Germinal center (tissue), 1 donor: ENCODE measurements around the gene PPIL4.
"Not testable (repeated sequence)": the region's sequence is repeated elsewhere in the genome, so short reads cannot be mapped to it uniquely, and the experiment has no call there.

ENCODE experiments used
- DNase-seq: peaks from one replicate; pipeline ENCODE4 v3.0.0; 2012; ENCODE audit warnings: mixed read lengths, low spot score

The PPIL4 gene

GRCh38 chr6:149529650-149530049, 16.2 kb downstream of the PPIL4 start:
- no peak for DNase-seq

DNA sequence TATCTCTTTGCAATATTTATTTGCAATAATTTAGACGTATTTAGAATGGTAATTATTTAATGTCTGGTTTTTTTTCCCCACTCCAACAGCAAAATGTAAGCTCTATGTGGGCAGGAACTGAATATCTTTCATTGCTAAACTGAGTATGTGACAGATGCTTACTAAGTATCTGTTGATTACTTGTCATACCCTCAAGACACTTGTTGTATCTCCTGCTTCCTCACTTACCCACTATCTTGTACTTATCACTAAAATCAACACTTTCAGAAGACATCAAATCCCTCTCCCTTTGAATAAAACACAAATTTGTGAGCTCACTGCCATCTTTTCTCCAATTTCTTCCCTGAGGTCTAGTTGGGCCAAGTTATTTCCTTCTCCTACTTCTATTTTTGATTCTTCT, 30.3 kb downstream of the PPIL4 start:
- DNase-seq, result no peak

GRCh38 chr6:149513915-149514314, 31.9 kb downstream of the PPIL4 start:
- DNase-seq, result no peak

- DNase-seq, result no peak
Measured at GRCh38 chr6:149510793-149511512, 34.9 kb downstream of the PPIL4 start.

DNA sequence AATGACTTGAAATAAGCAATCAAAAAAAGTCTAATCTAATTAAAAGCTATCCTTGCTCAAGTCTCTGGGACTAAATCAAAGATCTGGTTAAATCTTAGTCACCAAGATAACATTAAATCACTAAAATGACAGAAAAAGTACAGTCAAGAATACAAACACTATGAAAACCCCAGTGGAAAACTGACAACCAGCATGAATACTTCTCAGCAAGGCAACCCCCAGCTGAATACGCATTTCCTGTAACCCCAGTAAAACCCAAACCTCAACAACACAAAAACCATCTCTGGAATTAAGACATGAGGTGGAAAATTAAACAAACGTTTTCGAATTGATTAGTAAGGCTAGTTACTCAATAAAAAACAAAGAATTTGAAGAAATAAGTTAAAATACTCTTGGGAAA, 37.4 kb downstream of the PPIL4 start:
- DNase-seq, result no peak

GRCh38 chr6:149503872-149504271, 42.0 kb downstream of the PPIL4 start:
- no peak for DNase-seq

DNA sequence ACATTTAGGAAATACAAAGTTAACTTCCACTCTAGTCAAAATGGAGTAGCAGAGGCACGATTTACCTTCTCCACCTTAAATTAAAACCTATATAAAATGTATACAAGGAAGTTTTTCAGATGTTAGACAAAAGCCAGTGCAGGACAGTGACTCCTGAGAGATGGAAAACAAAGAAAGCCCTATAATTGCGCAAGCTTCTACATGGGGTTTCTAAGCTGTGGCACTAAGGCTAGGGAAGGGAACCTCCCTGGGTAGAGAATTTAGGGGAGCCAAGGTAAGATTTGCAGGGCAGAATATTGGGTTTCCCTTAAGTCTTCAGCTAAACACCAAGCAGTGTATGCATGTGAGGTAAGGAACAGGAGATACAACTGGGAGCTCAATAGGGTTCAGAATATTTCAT, 42.6 kb downstream of the PPIL4 start:
- DNase-seq, result no peak

DNA sequence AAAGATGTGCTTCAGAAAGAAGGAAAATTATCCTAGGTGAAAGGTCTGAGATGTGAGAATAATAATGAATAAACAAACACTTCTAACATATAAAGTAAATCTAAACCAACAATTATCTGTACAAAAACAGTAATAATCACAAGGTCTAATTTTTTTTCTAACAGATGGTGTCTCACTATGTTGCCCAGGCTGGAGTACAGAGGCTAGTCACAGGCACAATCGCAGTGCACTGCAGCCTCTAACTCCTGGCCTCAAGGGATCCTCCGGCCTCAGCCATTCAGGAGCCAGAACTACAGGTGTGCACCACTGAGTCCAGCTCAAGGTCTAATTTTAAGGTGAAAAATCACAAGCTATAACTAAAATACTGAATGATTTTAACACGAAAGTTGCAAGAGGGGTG, 44.1 kb downstream of the PPIL4 start:
- DNase-seq, result no peak

DNA sequence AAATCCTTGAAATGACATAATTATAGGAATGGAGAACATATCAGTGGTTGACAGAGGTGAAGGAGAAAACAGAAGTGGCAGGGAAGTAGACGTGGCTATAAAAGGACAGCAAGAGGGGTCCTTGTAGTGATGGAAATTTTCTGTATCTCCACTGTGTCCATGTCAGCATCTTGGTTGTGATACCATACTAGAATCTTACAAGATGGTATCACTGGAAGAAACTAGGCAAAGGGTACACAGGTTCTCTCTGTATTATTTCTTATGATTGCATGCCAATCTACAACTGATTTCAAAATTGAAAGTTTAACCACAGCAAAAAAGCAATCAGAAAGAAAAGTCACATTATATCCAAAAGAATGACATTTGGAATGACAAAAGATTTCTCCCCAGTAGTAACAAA, 44.6 kb downstream of the PPIL4 start:
- no peak for DNase-seq

DNA sequence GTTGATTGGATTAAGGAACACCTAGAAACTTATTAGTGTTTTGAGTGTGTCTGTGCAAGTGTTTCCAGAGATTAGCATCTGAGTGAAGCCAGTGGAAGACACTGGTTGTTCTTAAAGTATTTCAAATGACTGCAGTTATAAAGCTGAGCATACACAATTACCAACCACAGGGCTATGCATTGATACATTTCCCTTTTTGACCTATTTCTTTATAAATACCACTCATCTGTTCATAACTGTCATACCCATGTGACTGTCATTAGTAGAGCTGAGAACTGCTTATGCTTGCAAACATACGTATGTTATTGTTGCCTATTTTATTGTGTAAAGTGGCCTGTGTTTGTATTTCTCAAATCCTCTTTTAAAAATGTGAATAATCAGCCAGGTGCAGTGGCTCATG, 45.7 kb downstream of the PPIL4 start:
- DNase-seq, result no peak

- no peak for DNase-seq
Measured at GRCh38 chr6:149499066-149499465, 46.8 kb downstream of the PPIL4 start.

DNA sequence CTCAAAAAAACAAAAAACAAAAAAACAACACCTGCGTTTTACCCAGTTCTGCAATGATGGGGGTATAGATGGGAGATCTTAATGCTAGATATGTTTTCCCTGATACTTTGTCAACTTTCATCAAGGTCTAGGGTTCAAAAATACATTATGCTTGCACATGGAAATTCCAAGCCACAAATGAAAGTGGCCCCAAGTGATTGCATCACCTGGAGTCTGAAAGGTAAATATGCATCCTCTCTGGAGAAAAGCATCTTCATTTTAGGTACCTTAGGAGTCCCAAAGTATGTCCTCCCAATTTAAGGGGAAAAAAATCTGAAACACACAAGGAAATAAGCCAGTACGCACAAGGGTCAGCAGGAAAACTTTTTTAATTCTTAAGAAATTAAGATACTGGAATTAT, 48.5 kb downstream of the PPIL4 start:
- no peak for DNase-seq

GRCh38 chr6:149496597-149496996, 49.2 kb downstream of the PPIL4 start:
- DNase-seq, result not testable (repeated sequence)

- not testable (repeated sequence) for DNase-seq
Measured at GRCh38 chr6:149495349-149496016, 50.4 kb downstream of the PPIL4 start.

- DNase-seq, result not testable (repeated sequence)
Measured at GRCh38 chr6:149494810-149495209, 51.0 kb downstream of the PPIL4 start.

- no peak for DNase-seq
Measured at GRCh38 chr6:149493761-149494320, 52.0 kb downstream of the PPIL4 start.

- DNase-seq, result no peak
Measured at GRCh38 chr6:149492798-149493343, 53.0 kb downstream of the PPIL4 start.

DNA sequence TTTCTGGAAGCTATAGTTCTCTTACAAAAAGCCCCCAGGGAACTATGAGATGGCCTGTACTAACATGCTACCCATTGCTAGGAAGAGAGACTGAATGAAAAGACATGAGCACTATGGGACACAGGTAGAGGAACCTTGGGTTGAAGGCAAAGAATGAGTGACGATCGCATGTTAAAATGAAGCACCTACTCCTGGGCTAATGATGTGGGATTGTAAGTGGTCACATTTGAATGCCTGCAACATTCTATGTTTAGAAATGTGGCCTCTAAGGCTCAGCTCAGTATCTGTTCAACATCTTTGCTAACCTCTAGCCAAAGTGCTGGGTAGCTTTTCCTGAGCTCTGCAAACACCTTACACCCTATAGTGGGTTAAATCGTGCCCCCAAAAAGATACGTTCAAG, 55.9 kb downstream of the PPIL4 start:
- DNase-seq, result no peak

DNA sequence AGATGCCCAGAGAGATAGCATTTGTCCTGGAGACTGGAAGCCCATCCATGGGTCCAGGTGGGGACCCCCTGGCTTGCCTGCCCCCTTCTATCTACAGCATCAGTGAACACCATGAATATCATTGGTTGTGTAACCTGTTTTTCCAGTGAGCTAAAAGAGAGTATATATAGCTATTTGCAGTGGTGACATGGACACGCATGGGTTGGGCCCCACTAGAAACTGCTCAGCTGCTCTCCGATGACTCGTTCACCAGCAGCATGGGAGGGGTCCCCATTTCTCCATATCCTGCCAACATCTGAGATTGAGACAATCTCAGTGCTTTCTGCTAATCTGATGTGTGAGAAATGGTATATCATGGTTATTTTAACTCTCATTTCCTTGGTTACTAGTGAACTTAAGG, 57.0 kb downstream of the PPIL4 start:
- DNase-seq, result no peak

DNA sequence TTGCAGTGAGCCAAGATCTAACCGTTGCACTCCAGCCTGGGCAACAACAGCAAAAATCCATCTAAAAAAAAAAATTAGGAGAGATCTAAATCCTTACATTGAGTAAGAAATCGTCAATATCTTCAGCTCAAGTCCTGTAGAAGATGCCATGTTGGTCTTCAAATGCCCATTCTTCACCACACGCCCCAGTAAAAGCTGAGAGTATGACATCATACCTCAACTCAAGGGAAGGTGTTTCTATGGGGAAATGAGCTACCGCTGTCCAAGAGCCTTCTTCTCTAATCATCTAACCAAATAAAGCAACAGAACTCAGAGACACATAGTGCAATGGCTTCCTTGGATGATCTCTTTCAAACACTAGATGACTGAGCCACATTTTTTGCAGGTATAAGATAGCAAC, 58.5 kb downstream of the PPIL4 start:
- DNase-seq, result no peak

DNA sequence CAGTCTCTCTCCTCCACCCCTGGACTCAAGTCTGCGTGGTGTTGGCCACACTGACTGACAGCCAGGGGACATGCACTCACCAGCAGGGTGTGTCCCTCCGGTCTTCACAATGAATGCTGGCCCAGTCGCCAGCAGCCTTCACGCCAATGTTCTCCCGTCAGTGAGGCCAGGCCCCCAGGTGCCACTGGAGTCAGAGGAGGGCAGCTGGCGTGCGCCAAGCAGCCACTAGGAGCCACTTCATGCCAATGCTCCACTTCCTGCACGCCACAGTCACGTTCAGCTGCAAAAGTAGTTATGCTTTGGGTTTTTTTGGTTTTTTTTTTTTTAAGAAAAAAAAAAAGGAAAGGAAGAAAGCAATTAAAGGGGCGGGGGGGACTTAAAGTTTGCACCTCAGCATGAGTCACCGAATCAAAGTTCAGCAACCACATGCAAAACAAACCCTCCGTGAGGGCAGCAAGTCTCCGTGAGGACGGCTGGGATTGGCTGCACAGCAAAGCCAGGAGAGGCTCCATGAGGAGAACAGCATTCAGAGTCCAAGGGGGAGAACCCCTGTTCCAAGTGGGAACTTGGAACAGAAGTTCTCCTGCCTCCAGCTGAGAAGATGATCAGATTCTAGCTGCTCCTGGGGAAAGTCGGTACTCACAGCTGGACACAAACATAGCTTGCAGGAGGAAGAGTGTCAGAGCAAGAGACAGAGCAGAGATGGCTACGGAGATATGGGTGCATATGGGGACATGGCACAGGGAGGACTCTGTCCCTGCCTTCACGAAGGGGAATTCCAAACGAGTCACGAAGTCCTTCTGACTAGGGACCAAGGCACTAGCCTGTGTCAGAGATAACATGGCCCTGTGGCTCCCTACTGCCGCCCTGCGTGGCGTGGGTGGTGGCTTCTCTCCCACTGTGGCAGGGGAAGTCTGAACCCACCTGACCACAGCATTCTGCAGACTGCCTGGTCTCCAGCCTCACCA, 60.8 kb downstream of the PPIL4 start, which contains the start of gene ZC3H12D:
TSS of gene ZC3H12D (minus strand) at position 282 of the 968 bp plus-strand sequence. CDS start 10,471 bp downstream, outside the sequence.
- peak; percentile 59 for DNase-seq
